Stimulated activated CD8-positive, alpha-beta memory T cell treated with anti-CD3 and anti-CD28 coated beads, Interleukin-4, amount 100 ng/mL, for 4 hours (primary cell): Measurements from ENCODE around the gene SLC13A2.
"Not testable (repeated sequence)": the region's sequence is repeated elsewhere in the genome, so short reads cannot be mapped to it uniquely, and the experiment has no call there.

ENCODE experiments used
- DNase-seq, 2 donors: peaks; one replicate each; pipeline ENCODE4 v3.0.0-alpha.2; 2020; ENCODE audit warnings: low read depth in 2 of 2, low spot score in 1 of 2

The SLC13A2 gene

DNA sequence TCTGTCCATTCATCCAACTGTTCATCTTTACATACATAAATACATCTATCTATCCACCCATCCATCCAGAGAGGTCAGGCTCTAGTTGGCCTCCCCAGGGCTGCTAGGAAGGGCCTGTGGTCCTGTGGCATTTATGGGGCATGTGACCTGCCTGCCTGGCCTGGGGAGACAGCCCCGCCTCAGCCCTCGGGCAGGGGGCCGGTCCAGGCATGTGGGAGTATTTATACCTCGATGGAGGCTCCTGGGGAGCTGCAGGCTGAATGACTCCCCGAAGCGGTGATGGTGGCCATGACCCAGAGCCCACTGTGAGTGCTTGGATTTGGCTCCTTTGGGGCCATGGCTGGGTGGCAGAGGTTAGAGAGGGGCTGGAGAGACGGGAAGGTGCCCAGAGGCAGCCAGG is 40.0 kb downstream of the SLC13A2 start:
- DNase-seq: no peak

GRCh38 chr17:28514561-28515002 is 41.1 kb downstream of the SLC13A2 start:
- DNase-seq: no peak

GRCh38 chr17:28515518-28515917 is 42.1 kb downstream of the SLC13A2 start:
- no peak for DNase-seq

GRCh38 chr17:28518132-28518531 is 44.7 kb downstream of the SLC13A2 start:
- DNase-seq: no peak

DNA sequence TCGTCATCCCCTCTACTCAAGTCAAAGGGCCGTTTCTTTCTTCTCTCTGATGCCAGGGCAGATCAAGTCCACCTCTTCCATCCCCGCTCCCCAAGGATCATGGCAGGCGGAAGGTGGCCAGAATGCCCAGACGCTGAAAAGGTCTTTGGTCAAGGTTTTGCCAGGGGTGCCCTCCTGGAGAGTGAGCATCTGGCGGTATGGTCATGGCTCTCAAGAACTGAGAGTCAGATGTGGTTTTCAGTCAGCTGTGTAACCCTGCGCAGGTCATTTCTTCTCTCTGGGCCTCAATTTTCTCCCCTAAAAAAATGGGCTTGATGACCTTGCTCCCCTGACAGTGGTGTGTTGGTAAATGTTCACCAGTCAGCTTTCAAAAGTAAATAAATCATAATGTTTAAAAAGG is 45.1 kb downstream of the SLC13A2 start:
- DNase-seq: no peak

DNA sequence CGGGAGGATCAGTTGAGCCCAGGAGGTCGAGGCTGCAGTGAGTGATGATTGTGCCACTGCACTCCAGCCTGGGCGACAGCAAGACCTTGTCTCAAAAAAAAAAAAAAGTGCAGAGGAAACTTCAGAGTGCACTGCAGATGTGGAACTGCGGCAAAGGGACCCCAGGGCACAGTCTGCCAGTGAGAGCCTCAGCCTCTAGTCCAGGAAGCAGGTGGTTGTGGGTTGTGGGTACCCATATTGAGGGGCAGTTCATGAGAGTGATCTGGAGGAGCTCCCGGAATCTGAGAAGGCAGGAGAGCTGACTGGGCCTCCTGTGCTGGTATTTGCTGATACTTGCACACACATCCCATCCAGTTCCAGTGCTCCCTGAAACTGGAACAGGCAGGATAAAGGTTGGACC is 45.8 kb downstream of the SLC13A2 start:
- DNase-seq: no peak

- DNase-seq: no peak
Measured at GRCh38 chr17:28520687-28521086, 47.2 kb downstream of the SLC13A2 start.

- DNase-seq: no peak
Measured at GRCh38 chr17:28521311-28522085, 48.1 kb downstream of the SLC13A2 start.

- not testable (repeated sequence) for DNase-seq
Measured at GRCh38 chr17:28522281-28522680, 48.8 kb downstream of the SLC13A2 start.

- no peak for DNase-seq
Measured at GRCh38 chr17:28523186-28523585, 49.7 kb downstream of the SLC13A2 start.

DNA sequence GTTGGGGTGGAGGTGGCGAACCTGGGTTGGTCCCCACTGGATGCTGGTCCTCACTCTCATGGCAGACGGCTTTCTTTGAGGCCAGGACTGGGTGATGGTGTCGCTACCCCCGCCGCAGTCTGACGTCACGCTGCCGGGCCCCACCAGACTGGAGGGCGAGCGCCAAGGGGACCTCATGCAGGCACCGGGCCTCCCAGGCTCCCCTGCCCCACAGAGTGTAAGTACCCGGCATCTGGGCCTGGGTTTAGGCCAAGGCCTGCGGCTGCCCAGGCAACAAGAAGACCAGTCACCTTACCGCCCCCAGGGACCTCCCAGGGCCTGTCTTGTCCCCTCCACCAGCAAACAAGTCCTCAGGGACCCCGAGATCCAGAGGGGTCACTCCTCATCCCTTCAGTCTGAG is 50.4 kb downstream of the SLC13A2 start:
- no peak for DNase-seq

DNA sequence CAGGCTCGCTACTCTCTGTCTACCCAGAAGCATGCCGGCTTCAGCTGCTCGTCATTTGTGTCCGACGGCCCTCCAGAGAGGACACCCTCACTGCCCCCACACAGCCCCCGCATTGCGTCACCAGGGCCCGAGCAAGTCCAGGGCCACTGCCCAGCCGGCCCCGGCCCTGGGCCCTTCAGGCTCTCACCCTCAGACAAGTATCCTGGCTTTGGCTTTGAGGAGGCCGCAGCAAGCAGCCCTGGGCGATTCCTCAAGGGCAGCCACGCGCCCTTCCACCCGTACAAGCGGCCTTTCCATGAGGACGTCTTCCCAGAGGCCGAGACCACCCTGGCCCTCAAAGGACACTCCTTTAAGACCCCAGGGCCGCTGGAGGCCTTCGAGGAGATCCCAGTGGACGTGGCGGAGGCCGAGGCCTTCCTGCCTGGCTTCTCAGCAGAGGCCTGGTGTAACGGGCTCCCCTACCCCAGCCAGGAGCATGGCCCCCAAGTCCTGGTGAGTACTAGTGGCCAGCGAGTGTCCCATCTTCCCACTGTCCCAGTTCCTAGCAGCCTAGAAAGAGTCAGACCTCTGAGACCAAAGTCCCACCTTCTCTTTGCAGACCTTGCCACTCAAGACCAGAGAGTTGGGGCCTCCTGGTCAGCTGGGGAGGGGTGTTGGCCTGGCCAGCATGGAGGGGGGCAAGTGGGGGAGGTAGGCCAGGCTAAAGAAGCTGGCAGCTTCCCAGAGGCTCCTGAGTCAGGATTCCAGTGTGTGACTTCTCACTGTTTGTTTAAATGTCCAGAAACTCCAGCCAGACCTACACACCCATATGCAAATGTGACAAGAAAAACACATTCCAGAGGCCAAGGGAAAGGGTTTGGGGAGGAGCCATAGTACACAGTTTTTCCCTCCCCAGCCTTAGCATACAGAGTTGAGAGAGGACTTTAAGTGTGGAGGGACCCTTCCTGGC is 51.3 kb downstream of the SLC13A2 start:
- no peak for DNase-seq

- DNase-seq: no peak
Measured at GRCh38 chr17:28526381-28526780, 52.9 kb downstream of the SLC13A2 start.

- no peak for DNase-seq
Measured at GRCh38 chr17:28527181-28527681, 53.8 kb downstream of the SLC13A2 start.

- no peak for DNase-seq
Measured at GRCh38 chr17:28527859-28528258, 54.4 kb downstream of the SLC13A2 start.

DNA sequence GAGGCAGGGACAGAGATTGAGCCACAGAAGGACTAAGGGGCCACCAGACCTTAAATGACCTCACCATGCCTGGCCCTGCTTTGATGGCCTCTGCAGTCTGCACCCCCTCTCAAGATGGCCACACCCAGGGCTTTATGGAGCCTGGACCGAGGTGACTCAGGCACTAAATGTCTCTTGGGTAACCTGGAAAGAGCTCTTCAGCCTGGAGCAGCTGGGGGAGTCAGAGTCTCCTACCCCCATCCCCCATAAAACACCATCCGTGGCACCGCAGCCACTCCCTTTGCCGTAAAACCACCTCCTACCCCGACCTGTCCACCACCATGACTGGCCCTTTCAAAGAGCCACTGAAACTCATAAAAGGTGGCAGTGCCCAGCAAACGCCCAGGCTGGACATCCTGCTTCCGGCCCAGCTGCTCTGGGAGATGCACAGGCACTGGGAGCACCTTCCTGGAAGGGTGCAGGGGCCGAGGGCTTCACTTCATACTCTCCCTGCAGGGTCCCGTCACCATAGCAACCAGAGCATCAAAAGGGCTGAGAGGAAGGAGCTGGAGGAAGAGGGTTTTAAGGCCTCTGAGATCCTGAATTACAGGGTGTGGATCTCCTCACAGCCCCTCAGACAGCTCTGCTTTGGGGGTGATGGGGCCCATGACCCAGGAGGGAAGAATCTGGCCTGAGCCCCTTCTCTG is 55.0 kb downstream of the SLC13A2 start:
- no peak for DNase-seq

DNA sequence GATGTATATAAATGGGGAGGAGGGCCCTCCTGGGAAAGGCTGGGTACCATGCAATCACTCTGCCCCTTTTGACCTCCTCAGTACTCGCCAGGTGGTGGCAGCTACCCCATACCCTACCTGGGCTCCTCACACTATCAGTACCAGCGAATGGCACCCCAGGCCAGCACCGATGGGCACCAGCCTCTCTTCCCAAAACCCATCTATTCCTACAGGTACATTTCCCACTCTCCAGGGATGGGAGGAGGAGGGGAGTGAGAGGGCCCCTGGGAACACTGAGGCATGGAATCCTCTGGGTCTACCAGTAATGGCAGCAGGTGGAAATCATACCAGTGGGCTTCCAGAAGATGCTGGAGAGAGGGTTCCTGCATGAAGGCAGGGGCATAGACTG is 55.6 kb downstream of the SLC13A2 start:
- DNase-seq: no peak

DNA sequence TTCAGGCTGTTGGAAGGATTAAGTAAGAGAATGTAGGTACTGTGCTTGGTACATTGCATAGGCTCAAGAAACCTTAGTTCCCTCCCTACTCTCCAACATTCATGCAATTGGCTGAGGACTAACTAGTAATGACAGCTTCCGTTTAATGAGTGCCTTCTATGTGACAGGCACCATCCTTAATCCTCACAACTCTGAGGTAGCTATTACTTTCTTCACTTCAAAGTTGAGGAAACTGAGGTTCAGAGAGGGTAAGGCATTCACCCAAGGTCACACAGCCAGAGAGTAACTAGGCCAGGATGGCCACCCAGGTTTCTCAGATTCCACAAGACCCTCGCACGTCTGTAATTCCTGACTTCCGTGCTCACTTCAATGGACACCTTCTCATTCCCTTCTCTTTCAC is 56.8 kb downstream of the SLC13A2 start:
- DNase-seq: no peak

- DNase-seq: no peak
Measured at GRCh38 chr17:28530926-28531325, 57.5 kb downstream of the SLC13A2 start.

- no peak for DNase-seq
Measured at GRCh38 chr17:28532050-28532960, 58.9 kb downstream of the SLC13A2 start.
